Measurements from ENCODE around the gene DNHD1. TPM values are rescaled to one million over a fixed set of nuclear protein-coding genes. Genes with fewer than 3 reads are reported as not detected.

The DNHD1 gene
- total RNA-seq: 7.9 and 9.3 TPM in 2 replicates

DNA sequence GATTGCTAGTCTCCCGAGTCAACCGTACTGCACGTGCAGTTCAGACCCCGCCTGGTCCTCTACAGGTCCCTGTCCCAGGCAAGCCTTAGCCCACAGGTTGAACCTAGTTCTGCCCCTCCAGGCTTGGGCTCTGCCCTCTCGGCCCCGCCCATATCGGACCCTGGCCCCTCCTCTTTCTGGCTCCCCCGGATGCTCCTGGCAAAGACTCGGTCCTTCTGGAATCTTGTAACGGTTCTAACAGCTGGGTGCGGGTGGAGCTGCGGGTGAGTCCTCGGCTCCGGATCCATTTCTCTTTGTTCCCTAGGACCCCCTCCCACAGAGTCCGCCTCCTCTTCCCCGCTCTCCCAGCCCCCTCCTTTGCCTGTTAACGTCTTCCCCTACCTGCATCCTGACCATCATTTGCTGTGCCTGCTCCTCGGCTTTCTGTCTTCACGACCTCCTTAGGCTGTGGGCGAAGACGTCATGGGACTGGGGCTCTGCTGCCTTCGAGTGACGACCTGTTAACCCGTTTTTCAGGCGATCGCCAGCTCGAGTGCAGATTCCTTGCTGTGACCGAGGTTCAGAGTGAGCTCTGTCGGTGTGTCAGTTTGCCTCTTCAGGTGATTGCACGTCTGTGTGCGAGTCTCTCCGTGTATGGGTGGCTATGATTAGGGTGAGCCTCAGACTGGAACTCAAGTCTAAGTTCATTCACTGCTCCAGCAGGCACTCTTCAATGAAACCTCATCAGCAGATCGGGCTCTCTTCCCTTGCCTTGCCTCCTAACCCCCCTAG is at the start of gene DNHD1:
TSS of gene DNHD1 (plus strand) at position 212 of the 771 bp plus-strand sequence. CDS start 936 bp downstream, outside the sequence.

DNA sequence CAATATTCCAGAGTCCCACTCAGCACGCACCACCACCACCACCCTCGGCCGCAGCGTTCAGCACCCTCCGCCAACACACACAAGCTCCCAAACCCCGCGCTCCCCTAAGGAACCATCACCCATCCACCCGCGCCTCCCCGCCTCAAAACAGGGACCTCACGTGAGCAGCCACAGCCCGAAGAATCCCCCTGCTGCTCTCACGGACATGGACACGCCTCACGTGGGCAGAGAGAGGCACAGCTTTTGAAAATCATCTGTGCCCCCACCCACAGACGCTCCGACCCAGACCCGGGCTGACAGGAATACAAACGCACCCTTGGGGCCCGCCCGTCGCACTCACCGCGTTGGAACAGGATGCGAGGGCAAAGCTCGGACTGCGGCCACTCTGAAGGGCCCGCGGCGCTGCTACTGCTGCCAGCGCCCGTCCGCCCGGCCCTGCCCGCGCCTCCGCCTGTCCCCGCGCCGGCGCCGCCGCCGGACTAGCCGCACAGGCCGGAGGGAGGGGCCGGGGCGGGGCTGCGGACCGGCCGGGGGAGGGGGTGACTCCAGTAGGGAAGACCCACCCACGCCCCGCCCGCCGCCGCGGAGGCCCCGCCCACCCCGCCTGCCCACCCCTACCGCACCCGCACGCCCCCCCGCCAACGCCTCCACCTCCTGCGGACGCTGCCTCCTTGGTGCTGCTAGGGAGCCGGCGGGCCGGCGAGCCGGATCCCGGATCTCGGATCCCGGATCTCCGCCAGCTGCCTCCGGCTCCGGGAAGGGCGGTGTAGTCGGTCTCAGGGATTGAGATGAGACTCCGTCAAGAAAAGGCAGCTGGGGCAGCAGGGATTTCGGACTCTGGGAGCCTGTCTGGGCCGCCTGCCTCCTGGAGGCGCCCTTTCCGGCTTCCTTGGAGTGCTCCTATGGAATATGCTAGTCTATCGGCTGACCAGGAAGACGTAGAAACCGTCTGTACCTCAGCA is 23.3 kb upstream of the DNHD1 start, which contains the start of gene TRIM3:
TSS of gene TRIM3 (minus strand) at position 491 of the 962 bp plus-strand sequence. CDS start 8,246 bp downstream, outside the sequence.

GRCh38 chr11:6481012-6481923 is 15.8 kb upstream of the DNHD1 start, which contains the start of the genes ARFIP2 and TIMM10B:
TSS of gene ARFIP2 (minus strand) at chr11:6481331. CDS start at chr11:6480421, 910 bp downstream.
TSS of gene TIMM10B (plus strand) at chr11:6481501. CDS start at chr11:6481517, 16 bp downstream.

DNA sequence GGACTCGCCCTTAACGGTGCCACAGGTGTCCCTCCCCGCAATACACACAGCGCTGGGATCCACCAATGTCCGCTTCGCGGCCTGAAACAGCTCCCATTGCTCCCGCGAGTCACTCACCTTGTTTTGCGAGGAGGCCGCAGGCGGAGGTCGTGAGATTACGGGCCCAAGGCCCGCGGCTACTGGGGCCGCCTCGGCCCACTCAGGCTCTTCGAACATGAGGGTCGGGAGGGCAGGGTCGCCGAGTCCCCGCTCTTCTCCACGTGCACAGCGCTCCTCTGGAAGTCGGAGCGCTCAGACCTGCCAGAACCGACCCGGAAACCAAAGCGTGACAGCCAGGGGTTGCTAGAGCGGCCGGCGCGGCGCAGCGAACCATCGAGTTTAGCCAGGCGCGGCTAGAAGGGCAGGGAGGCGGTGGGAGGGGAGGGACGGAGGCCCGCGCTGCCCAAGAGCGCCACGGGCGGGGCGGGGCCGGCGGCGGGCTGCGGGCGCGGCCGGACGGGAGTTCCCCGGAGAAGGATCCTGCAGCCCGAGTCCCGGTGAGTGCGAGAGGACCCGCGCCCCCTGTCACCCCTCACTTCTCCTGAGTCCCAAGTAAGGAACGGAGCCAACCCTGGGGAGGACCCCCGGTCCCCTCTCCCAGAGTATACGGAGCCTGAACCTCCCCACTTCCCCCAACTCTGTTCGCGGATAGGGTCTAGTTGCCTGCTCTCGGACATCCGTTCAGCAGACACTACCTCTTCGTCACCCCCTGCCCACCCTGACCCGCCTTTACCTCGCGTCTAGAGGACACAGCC is 106.4 kb downstream of the DNHD1 start, which contains the start of the genes ILK and RRP8:
TSS of gene ILK (plus strand) at position 488 of the 794 bp plus-strand sequence. CDS start 498 bp downstream, outside the sequence.
TSS of gene RRP8 (minus strand) at position 330 of the 794 bp plus-strand sequence. CDS start at position 216, 114 bp downstream.

DNA sequence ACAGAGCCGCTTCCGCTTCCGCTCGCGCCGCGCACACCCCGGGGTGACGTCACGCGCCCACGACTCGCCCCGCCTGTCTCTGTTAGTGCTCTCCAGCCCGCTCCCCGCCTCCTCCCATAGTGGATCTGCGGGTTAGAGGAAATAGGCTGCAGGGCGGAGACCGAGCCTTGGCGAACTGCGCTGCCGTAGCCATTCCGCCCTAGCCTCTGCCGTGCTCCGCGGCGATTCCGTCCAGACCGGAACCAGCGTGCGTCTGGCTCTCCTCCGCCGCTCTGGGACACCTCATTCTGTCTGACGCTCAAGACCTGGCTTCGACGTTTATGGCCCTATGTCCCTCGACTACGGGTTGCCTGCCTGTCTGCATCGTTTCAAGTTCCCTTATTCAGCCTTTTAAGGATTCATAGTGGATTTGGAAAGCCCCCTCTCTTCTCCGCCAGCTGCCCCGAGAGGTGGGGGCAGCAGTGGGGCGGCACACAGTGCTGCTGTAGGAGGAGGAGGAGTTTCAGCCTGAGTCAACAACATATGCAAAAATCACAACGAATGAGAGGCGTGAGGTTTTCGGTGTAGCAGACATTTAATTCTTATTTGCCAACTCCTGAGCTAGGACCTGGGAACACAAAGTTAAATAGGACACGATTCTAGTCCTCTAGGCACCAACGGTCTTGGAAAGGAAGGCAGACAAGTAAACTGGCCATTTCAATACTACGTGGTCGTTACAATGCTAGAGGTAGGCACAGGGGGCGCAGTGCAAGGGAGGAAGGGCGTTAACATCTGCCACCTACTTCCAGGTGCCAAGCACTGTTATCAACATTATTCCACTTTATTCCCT is 115.3 kb downstream of the DNHD1 start, which contains the start of gene TAF10:
TSS of gene TAF10 (minus strand) at position 4 of the 829 bp plus-strand sequence. CDS start 27 bp downstream, outside the sequence.

DNA sequence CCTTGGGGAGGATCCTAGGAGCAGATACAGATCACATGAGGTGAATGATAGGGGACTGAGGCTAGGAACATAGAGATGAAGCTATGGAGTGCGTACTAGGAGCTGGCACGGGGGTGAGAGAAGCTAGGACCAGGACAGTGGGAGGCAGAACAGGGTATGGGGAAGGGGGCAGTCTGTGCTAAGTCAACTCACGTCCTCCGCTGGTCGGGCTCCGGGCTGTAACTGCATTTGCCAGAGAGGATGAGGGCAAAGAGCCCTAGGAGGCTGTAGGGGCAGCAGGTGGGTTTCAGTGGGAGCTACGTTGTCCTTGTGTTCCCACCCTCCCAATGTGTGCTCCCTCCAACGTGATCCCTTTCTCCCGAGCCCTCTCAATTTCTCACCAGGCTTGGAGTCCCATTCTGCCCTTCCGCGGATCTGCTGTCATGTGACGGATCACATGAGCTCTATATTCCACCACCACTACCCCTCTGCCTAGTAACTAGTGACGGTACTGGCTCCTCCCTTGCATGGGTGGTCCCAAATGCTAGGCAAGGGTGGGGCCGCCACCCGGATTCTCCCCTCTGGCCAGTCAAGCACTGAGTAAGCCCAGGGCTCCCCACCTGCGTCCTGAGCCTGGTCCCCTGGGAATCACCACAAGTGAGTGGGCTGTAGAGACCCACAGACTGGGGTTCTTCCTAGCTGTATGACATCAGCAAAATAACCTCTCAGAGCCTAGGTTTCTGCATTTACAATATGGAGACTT is 122.1 kb downstream of the DNHD1 start, which contains the start of gene TPP1:
TSS of gene TPP1 (minus strand) at position 419 of the 742 bp plus-strand sequence. CDS start at position 397, 22 bp downstream.

Other genes with a start within 250 kb of the DNHD1 start
- gene CCKBR, start 237.4 kb upstream of the DNHD1 start, total RNA-seq: not detected in 2 replicates
- gene CAVIN3, start 176.8 kb upstream of the DNHD1 start, total RNA-seq: 219 and 224 TPM in 2 replicates
- 49.9 and 60.9 TPM in 2 replicates for gene SMPD1, start 106.8 kb upstream of the DNHD1 start, total RNA-seq
- gene APBB1, start 78.2 kb upstream of the DNHD1 start, total RNA-seq: 32.1 and 37.8 TPM in 2 replicates
- gene HPX, start 56.3 kb upstream of the DNHD1 start, total RNA-seq: 0.65 and 2.2 TPM in 2 replicates
- 13.3 and 13.5 TPM in 2 replicates for gene TRIM3, start 23.3 kb upstream of the DNHD1 start, total RNA-seq
- gene ARFIP2, start 15.9 kb upstream of the DNHD1 start, total RNA-seq: 47.9 and 59.8 TPM in 2 replicates
- 37.9 and 46.8 TPM in 2 replicates for gene TIMM10B, start 15.8 kb upstream of the DNHD1 start, total RNA-seq
- gene RRP8, start 106.3 kb downstream of the DNHD1 start, total RNA-seq: 9.8 and 11.2 TPM in 2 replicates
- 126 and 130 TPM in 2 replicates for gene ILK, start 106.5 kb downstream of the DNHD1 start, total RNA-seq
- 24.1 and 38.9 TPM in 2 replicates for gene TAF10, start 114.9 kb downstream of the DNHD1 start, total RNA-seq
- 68.5 and 100 TPM in 2 replicates for gene TPP1, start 122.1 kb downstream of the DNHD1 start, total RNA-seq
- 13.7 and 17.4 TPM in 2 replicates for gene DCHS1, start 158.5 kb downstream of the DNHD1 start, total RNA-seq
- 27.3 and 32.3 TPM in 2 replicates for gene MRPL17, start 186.1 kb downstream of the DNHD1 start, total RNA-seq

Measured in articular chondrocyte of knee joint (primary cell).